GM23338 (cell line): ENCODE data around the gene PSMA7. TPM values are rescaled to one million over a fixed set of nuclear protein-coding genes. Genes with fewer than 3 reads are reported as not detected.

ENCODE experiments used
- ATAC-seq: fragments of 200-7000 bp; cut with Tn5 transposase; 3 replicates; pipeline ENCODE4 v1.9.1; 2020
- DNase-seq: peaks from one replicate; pipeline ENCODE4 v3.0.0-alpha.2; 2015; ENCODE audit warnings: low spot score
- H2AFZ ChIP-seq: fragments of 200-600 bp; sonication (generic); 2 replicates; pipeline ENCODE4 v1.8.0; 2016; ENCODE audit warnings: antibody characterized with exemption, mild to moderate bottlenecking, moderate library complexity
- H3F3A ChIP-seq: fragments of 200-600 bp; sonication (generic); replicated peaks from 2 replicates; pipeline ENCODE4 v1.8.0; 2017; ENCODE audit warnings: antibody characterized with exemption, mixed run types, low read depth
- H3K27ac ChIP-seq: fragments of 200-600 bp; sonication (generic); 2 replicates; pipeline ENCODE4 v1.6.1; 2016; ENCODE audit warnings: low read depth
- H3K27me3 ChIP-seq: fragments of 200-600 bp; sonication (generic); 2 replicates; pipeline ENCODE4 v1.8.0; 2016; ENCODE audit warnings: mild to moderate bottlenecking, mixed run types, moderate library complexity; ENCODE audit not compliant: insufficient read depth
- H3K36me3 ChIP-seq: fragments of 200-600 bp; sonication (generic); 2 replicates; pipeline ENCODE4 v1.8.0; 2016; ENCODE audit warnings: mild to moderate bottlenecking; ENCODE audit not compliant: insufficient read depth
- H3K4me1 ChIP-seq: fragments of 200-600 bp; sonication (generic); 2 replicates; pipeline ENCODE4 v1.8.0; 2016; ENCODE audit warnings: mild to moderate bottlenecking, moderate library complexity; ENCODE audit not compliant: insufficient read depth
- H3K4me2 ChIP-seq: fragments of 200-600 bp; sonication (generic); 2 replicates; pipeline ENCODE4 v1.7.1; 2017; ENCODE audit warnings: mixed run types
- H3K4me3 ChIP-seq: fragments of 200-600 bp; sonication (generic); 2 replicates; pipeline ENCODE4 v1.6.1; 2016; ENCODE audit warnings: mixed run types
- H3K79me2 ChIP-seq: fragments of 200-600 bp; sonication (generic); replicated peaks from 2 replicates; pipeline ENCODE4 v1.8.0; 2017; ENCODE audit warnings: mild to moderate bottlenecking; ENCODE audit not compliant: insufficient read depth
- H3K9me2 ChIP-seq: fragments of 200-600 bp; sonication (generic); 2 replicates; pipeline ENCODE4 v1.8.0; 2017; ENCODE audit not compliant: insufficient read depth
- H4K20me1 ChIP-seq: fragments of 200-600 bp; sonication (generic); replicated peaks from 2 replicates; pipeline ENCODE4 v1.8.0; 2017; ENCODE audit warnings: mild to moderate bottlenecking; ENCODE audit not compliant: insufficient read depth
- H3K27ac Mint-ChIP-seq: 2 replicates; pipeline ENCODE4 v1.8.0; 2020; ENCODE audit warnings: inconsistent platforms, mild to moderate bottlenecking, moderate library complexity, mixed read lengths
- H3K27me3 Mint-ChIP-seq: 3 replicates; pipeline ENCODE4 v1.8.0; 2022; ENCODE audit warnings: low read depth, mild to moderate bottlenecking, moderate library complexity, mixed read lengths, inconsistent platforms; ENCODE audit not compliant: insufficient read depth, poor library complexity
- H3K36me3 Mint-ChIP-seq: 3 replicates; pipeline ENCODE4 v1.8.0; 2021; ENCODE audit warnings: low read depth, mild to moderate bottlenecking, inconsistent platforms, moderate library complexity, mixed read lengths
- H3K4me1 Mint-ChIP-seq: 3 replicates; pipeline ENCODE4 v1.8.0; 2020; ENCODE audit warnings: mild to moderate bottlenecking, inconsistent platforms, mixed read lengths
- H3K4me3 Mint-ChIP-seq: 3 replicates; pipeline ENCODE4 v1.8.0; 2021; ENCODE audit warnings: moderate library complexity, mild to moderate bottlenecking, inconsistent platforms, mixed read lengths
- H3K9me3 Mint-ChIP-seq: 3 replicates; pipeline ENCODE4 v1.8.0; 2020; ENCODE audit warnings: moderate library complexity, mild to moderate bottlenecking, inconsistent platforms, mixed read lengths
- CREB1 ChIP-seq: fragments of 250-450 bp; sonication (Bioruptor Pico); IDR thresholded peaks from 2 replicates; pipeline ENCODE4 v1.5.0; 2020; ENCODE audit warnings: low read depth, mild to moderate bottlenecking, moderate library complexity
- EZH2 ChIP-seq: fragments of 200-600 bp; sonication (generic); IDR thresholded peaks from one replicate; pipeline ENCODE4 v1.8.0; 2017; ENCODE audit warnings: antibody characterized with exemption, mild to moderate bottlenecking, low read depth; ENCODE audit not compliant: unreplicated experiment
- EZH2phosphoT487 ChIP-seq: fragments of 200-600 bp; sonication (generic); IDR thresholded peaks from one replicate; pipeline ENCODE4 v1.8.1; 2018; ENCODE audit warnings: antibody characterized with exemption; ENCODE audit not compliant: unreplicated experiment
- JUNB ChIP-seq: IDR thresholded peaks from one replicate; pipeline ENCODE4 v1.6.1; 2016; ENCODE audit warnings: antibody characterized with exemption; ENCODE audit not compliant: unreplicated experiment
- NANOG ChIP-seq: IDR thresholded peaks from 2 replicates; pipeline ENCODE4 v1.6.1; 2016; ENCODE audit warnings: antibody characterized with exemption, borderline replicate concordance
- POLR2AphosphoS5 ChIP-seq: IDR thresholded peaks from 2 replicates; pipeline ENCODE4 v1.6.1; 2016; ENCODE audit warnings: antibody characterized with exemption, low read depth
- STAT1 ChIP-seq: IDR thresholded peaks from one replicate; pipeline ENCODE4 v1.6.1; 2016; ENCODE audit warnings: antibody characterized with exemption; ENCODE audit not compliant: unreplicated experiment
- ZNF114 ChIP-seq: fragments of 250-450 bp; sonication (Bioruptor Pico); IDR thresholded peaks from 2 replicates; pipeline ENCODE4 v1.5.0; 2020; ENCODE audit warnings: mild to moderate bottlenecking, moderate library complexity
- ZNF331 ChIP-seq: fragments of 250-450 bp; sonication (Bioruptor Pico); IDR thresholded peaks from 2 replicates; pipeline ENCODE4 v1.5.0; 2020; ENCODE audit warnings: low read depth, mild to moderate bottlenecking, moderate library complexity
- polyA plus RNA-seq: library from polyadenylated mRNA; unstranded; fragments of >200 nt; fragmentation: Nextera tagmentation; extraction: Ambion mirVana; gene quantifications from 2 replicates; pipeline ENCODE4 v1.2.1, GENCODE V29; 2016
- total RNA-seq: library from RNA; depleted of rRNA; stranded (reverse); fragments of >200 nt; shearing (Covaris generic); gene quantifications from 2 replicates; pipeline ENCODE4 v1.2.3, GENCODE V29; 2014
- TF ChIP-seq, protein P1 (sequence below): IDR thresholded peaks from one replicate; pipeline ENCODE4 v1.6.1; 2018; ENCODE audit warnings: antibody characterized with exemption; ENCODE audit not compliant: unreplicated experiment
- TF ChIP-seq, protein P2 (sequence below): IDR thresholded peaks from 2 replicates; pipeline ENCODE4 v1.6.1; 2016; ENCODE audit warnings: antibody characterized with exemption
- TF ChIP-seq, protein P3 (sequence below): fragments of 250-450 bp; sonication (Bioruptor Pico); IDR thresholded peaks from 2 replicates; pipeline ENCODE4 v1.5.0; 2020; ENCODE audit warnings: mild to moderate bottlenecking, moderate library complexity

Gene PSMA7
- total and polyA plus RNA-seq, 2 experiments from 2014 or later, result 357 to 628 TPM

DNA sequence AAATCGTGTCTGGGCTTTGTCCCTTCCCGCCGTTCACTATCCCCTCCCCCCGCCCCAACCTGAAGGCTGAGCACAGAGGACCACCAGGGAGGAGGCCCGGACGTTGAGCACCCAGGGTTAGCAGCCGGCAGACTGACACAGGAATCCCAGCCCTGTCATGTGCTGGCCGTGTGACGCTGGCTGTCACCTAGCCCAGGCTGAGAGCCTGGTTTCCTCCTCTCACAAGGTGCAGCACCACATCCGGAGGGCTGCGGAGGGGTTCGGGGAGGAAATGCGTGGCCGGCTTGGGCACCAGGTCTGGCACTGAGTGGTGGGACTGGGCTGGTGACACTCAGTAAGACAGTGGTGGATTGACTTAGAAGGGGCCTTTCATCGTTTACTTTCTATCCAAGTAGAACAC lies 25.5 kb downstream of the PSMA7 start:
- Mint-ChIP-seq H3K9me3 (peaks cover 4% of the 10 kb centered on the region), H3K27ac (no peak overlapping the region), H3K4me1 (peaks cover 29% of the 10 kb centered on the region), H3K36me3 (no peaks in the 10 kb centered on the region; the same call in 2 of the 3 replicates), H3K4me3 (no peak overlapping the region), H3K27me3 (peaks cover 11% of the 10 kb centered on the region)
- TF ChIP-seq STAT1 (no peak), CREB1 (CRISPR knock-in tag) (no peak), NANOG (no peak), EZH2 (no peak), POLR2AphosphoS5 (no peak), ZNF114 (CRISPR knock-in tag) (no peak)
- TF ChIP-seq, protein P1, sequence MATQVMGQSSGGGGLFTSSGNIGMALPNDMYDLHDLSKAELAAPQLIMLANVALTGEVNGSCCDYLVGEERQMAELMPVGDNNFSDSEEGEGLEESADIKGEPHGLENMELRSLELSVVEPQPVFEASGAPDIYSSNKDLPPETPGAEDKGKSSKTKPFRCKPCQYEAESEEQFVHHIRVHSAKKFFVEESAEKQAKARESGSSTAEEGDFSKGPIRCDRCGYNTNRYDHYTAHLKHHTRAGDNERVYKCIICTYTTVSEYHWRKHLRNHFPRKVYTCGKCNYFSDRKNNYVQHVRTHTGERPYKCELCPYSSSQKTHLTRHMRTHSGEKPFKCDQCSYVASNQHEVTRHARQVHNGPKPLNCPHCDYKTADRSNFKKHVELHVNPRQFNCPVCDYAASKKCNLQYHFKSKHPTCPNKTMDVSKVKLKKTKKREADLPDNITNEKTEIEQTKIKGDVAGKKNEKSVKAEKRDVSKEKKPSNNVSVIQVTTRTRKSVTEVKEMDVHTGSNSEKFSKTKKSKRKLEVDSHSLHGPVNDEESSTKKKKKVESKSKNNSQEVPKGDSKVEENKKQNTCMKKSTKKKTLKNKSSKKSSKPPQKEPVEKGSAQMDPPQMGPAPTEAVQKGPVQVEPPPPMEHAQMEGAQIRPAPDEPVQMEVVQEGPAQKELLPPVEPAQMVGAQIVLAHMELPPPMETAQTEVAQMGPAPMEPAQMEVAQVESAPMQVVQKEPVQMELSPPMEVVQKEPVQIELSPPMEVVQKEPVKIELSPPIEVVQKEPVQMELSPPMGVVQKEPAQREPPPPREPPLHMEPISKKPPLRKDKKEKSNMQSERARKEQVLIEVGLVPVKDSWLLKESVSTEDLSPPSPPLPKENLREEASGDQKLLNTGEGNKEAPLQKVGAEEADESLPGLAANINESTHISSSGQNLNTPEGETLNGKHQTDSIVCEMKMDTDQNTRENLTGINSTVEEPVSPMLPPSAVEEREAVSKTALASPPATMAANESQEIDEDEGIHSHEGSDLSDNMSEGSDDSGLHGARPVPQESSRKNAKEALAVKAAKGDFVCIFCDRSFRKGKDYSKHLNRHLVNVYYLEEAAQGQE, result no peak
- TF ChIP-seq, protein P2, sequence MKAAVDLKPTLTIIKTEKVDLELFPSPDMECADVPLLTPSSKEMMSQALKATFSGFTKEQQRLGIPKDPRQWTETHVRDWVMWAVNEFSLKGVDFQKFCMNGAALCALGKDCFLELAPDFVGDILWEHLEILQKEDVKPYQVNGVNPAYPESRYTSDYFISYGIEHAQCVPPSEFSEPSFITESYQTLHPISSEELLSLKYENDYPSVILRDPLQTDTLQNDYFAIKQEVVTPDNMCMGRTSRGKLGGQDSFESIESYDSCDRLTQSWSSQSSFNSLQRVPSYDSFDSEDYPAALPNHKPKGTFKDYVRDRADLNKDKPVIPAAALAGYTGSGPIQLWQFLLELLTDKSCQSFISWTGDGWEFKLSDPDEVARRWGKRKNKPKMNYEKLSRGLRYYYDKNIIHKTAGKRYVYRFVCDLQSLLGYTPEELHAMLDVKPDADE, result no peak
- peaks cover 13% of the 10 kb centered on the region; the same call in 1 of the 2 replicates for H3F3A ChIP-seq
- no peaks in the 10 kb centered on the region for H3K79me2 ChIP-seq
- ATAC-seq, result no peak
- H3K36me3 ChIP-seq, result no peaks in the 10 kb centered on the region
- H3K4me2 ChIP-seq, result no peak overlapping the region
- no peak overlapping the region for H3K4me3 ChIP-seq
- no peak overlapping the region for H2AFZ ChIP-seq
- no peak overlapping the region for H3K27ac ChIP-seq
- H3K27me3 ChIP-seq, result no peaks in the 10 kb centered on the region
- H3K4me1 ChIP-seq, result peaks cover 7% of the 10 kb centered on the region; the same call in 1 of the 2 replicates
- no peaks in the 10 kb centered on the region for H3K9me2 ChIP-seq
- DNase-seq, result no peak
- no peaks in the 10 kb centered on the region for H4K20me1 ChIP-seq

DNA sequence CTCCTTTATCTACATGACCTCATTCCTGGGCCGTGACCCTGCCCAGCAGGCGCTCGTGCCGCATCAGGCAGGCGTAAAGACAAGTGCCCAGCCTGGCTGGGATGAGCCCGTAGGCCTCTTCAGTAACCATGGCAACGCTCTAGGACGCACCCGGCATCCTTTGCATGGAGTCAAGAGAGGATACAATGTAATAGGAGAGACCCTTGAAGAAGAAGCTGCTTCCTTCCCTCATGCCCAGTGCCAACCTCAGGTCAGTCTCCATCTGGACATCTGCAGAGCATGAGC lies 25.9 kb downstream of the PSMA7 start:
- Histone ChIP-seq H4K20me1 (no peaks in the 10 kb centered on the region), H3K4me3 (no peak overlapping the region), H3K4me1 (peaks cover 7% of the 10 kb centered on the region; the same call in 1 of the 2 replicates), H3K27ac (no peak overlapping the region), H2AFZ (no peak overlapping the region), H3K4me2 (no peak overlapping the region), H3F3A (peaks cover 13% of the 10 kb centered on the region; the same call in 1 of the 2 replicates), H3K79me2 (no peaks in the 10 kb centered on the region), H3K27me3 (no peaks in the 10 kb centered on the region), H3K9me2 (no peaks in the 10 kb centered on the region), H3K36me3 (no peaks in the 10 kb centered on the region)
- no peak overlapping the region for H3K27ac Mint-ChIP-seq
- peaks cover 11% of the 10 kb centered on the region for H3K27me3 Mint-ChIP-seq
- DNase-seq (no peak), ATAC-seq (no peak)
- H3K4me1 Mint-ChIP-seq, result peaks cover 29% of the 10 kb centered on the region
- peaks cover 7% of the 10 kb centered on the region for H3K9me3 Mint-ChIP-seq
- no peaks in the 10 kb centered on the region; the same call in 2 of the 3 replicates for H3K36me3 Mint-ChIP-seq
- no peak overlapping the region for H3K4me3 Mint-ChIP-seq
- TF ChIP-seq, protein P3, sequence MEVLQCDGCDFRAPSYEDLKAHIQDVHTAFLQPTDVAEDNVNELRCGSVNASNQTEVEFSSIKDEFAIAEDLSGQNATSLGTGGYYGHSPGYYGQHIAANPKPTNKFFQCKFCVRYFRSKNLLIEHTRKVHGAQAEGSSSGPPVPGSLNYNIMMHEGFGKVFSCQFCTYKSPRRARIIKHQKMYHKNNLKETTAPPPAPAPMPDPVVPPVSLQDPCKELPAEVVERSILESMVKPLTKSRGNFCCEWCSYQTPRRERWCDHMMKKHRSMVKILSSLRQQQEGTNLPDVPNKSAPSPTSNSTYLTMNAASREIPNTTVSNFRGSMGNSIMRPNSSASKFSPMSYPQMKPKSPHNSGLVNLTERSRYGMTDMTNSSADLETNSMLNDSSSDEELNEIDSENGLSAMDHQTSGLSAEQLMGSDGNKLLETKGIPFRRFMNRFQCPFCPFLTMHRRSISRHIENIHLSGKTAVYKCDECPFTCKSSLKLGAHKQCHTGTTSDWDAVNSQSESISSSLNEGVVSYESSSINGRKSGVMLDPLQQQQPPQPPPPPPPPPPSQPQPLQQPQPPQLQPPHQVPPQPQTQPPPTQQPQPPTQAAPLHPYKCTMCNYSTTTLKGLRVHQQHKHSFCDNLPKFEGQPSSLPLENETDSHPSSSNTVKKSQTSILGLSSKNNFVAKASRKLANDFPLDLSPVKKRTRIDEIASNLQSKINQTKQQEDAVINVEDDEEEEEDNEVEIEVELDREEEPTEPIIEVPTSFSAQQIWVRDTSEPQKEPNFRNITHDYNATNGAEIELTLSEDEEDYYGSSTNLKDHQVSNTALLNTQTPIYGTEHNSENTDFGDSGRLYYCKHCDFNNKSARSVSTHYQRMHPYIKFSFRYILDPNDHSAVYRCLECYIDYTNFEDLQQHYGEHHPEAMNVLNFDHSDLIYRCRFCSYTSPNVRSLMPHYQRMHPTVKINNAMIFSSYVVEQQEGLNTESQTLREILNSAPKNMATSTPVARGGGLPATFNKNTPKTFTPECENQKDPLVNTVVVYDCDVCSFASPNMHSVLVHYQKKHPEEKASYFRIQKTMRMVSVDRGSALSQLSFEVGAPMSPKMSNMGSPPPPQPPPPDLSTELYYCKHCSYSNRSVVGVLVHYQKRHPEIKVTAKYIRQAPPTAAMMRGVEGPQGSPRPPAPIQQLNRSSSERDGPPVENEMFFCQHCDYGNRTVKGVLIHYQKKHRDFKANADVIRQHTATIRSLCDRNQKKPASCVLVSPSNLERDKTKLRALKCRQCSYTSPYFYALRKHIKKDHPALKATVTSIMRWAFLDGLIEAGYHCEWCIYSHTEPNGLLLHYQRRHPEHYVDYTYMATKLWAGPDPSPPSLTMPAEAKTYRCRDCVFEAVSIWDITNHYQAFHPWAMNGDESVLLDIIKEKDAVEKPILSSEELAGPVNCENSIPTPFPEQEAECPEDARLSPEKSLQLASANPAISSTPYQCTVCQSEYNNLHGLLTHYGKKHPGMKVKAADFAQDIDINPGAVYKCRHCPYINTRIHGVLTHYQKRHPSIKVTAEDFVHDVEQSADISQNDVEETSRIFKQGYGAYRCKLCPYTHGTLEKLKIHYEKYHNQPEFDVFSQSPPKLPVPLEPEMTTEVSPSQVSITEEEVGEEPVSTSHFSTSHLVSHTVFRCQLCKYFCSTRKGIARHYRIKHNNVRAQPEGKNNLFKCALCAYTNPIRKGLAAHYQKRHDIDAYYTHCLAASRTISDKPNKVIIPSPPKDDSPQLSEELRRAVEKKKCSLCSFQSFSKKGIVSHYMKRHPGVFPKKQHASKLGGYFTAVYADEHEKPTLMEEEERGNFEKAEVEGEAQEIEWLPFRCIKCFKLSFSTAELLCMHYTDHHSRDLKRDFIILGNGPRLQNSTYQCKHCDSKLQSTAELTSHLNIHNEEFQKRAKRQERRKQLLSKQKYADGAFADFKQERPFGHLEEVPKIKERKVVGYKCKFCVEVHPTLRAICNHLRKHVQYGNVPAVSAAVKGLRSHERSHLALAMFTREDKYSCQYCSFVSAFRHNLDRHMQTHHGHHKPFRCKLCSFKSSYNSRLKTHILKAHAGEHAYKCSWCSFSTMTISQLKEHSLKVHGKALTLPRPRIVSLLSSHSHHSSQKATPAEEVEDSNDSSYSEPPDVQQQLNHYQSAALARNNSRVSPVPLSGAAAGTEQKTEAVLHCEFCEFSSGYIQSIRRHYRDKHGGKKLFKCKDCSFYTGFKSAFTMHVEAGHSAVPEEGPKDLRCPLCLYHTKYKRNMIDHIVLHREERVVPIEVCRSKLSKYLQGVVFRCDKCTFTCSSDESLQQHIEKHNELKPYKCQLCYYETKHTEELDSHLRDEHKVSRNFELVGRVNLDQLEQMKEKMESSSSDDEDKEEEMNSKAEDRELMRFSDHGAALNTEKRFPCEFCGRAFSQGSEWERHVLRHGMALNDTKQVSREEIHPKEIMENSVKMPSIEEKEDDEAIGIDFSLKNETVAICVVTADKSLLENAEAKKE (CRISPR knock-in tag), result no peak
- no peak for TF ChIP-seq JUNB
- TF ChIP-seq POLR2AphosphoS5, result no peak
- no peak for TF ChIP-seq ZNF331
- no peak for TF ChIP-seq EZH2phosphoT487
- no peak for TF ChIP-seq STAT1
- TF ChIP-seq CREB1 (CRISPR knock-in tag), result no peak
- no peak for TF ChIP-seq NANOG
- TF ChIP-seq ZNF114 (CRISPR knock-in tag), result no peak
- no peak for TF ChIP-seq EZH2
